Hepatic stellate cell (primary cell): ENCODE measurements around the gene GPR18.
A peak's percentile ranks its signal among the peaks of the same experiment; 100 is the strongest.
"Not testable (repeated sequence)": the region's sequence is repeated elsewhere in the genome, so short reads cannot be mapped to it uniquely, and the experiment has no call there.

Experiments
- DNase-seq: peaks from one replicate; pipeline ENCODE4 v3.0.0; 2011; ENCODE audit warnings: low spot score

Gene GPR18

GRCh38 chr13:99228737-99229691, 29.2 kb downstream of the GPR18 start:
- DNase-seq: peak; percentile 62

GRCh38 chr13:99227909-99228688, 30.1 kb downstream of the GPR18 start:
- DNase-seq: no peak

- DNase-seq: no peak
These were observed 30.8 kb downstream of the GPR18 start for GRCh38 chr13:99227331-99227900.

GRCh38 chr13:99226513-99226912, 31.7 kb downstream of the GPR18 start:
- DNase-seq: no peak

GRCh38 chr13:99225078-99225477, 33.1 kb downstream of the GPR18 start:
- DNase-seq: no peak

- DNase-seq: no peak
These were observed 34.2 kb downstream of the GPR18 start for GRCh38 chr13:99224021-99224420.

GRCh38 chr13:99223587-99223986, 34.6 kb downstream of the GPR18 start:
- no peak for DNase-seq

- DNase-seq: no peak
These were observed 36.5 kb downstream of the GPR18 start for GRCh38 chr13:99221567-99222239.

GRCh38 chr13:99220199-99220935, 37.8 kb downstream of the GPR18 start:
- no peak for DNase-seq

GRCh38 chr13:99218969-99219368, 39.2 kb downstream of the GPR18 start:
- no peak for DNase-seq

- DNase-seq: no peak
These were observed 39.6 kb downstream of the GPR18 start for GRCh38 chr13:99218545-99218944.

- DNase-seq: no peak
These were observed 40.1 kb downstream of the GPR18 start for GRCh38 chr13:99218126-99218525.

GRCh38 chr13:99217461-99218110, 40.6 kb downstream of the GPR18 start:
- no peak for DNase-seq

- no peak for DNase-seq
These were observed 42.9 kb downstream of the GPR18 start for GRCh38 chr13:99215184-99215830.

GRCh38 chr13:99214731-99215130, 43.4 kb downstream of the GPR18 start:
- no peak for DNase-seq

GRCh38 chr13:99214232-99214631, 43.9 kb downstream of the GPR18 start:
- DNase-seq: no peak

- DNase-seq: no peak
These were observed 46.7 kb downstream of the GPR18 start for GRCh38 chr13:99211421-99212035.

- not testable (repeated sequence) for DNase-seq
These were observed 47.6 kb downstream of the GPR18 start for GRCh38 chr13:99210627-99211026.

GRCh38 chr13:99208845-99209527, 49.2 kb downstream of the GPR18 start:
- DNase-seq: no peak
